Left renal cortex interstitium (tissue), 4 donors: ENCODE measurements around the gene AUTS2. TPM values are rescaled to one million over a fixed set of nuclear protein-coding genes. Genes with fewer than 3 reads are reported as not detected.
A peak's percentile ranks its signal among the peaks of the same experiment; 100 is the strongest.
"Not testable (repeated sequence)": the region's sequence is repeated elsewhere in the genome, so short reads cannot be mapped to it uniquely, and the experiment has no call there.

Source experiments
- DNase-seq, 4 donors: peaks; one replicate each; pipeline ENCODE4 v3.0.0-alpha.2; 2013; ENCODE audit warnings: low read depth in 4 of 4, low spot score in 2 of 4, missing footprints in 1 of 4
- polyA plus RNA-seq, 4 donors: library from polyadenylated mRNA; unstranded; fragments of 120-200 nt; gene quantifications; one replicate each; pipeline ENCODE4 v1.2.1, GENCODE V29; 2013; ENCODE audit not compliant: insufficient read length in 4 of 4

The AUTS2 gene
- polyA plus RNA-seq, 4 donors, result 56.5 to 144 (median 82.8) TPM

- DNase-seq, result no peak
Measured at GRCh38 chr7:70787286-70787685, 1189.0 kb downstream of the AUTS2 start.

- no peak for DNase-seq
Measured at GRCh38 chr7:70787771-70788170, 1189.5 kb downstream of the AUTS2 start.

DNA sequence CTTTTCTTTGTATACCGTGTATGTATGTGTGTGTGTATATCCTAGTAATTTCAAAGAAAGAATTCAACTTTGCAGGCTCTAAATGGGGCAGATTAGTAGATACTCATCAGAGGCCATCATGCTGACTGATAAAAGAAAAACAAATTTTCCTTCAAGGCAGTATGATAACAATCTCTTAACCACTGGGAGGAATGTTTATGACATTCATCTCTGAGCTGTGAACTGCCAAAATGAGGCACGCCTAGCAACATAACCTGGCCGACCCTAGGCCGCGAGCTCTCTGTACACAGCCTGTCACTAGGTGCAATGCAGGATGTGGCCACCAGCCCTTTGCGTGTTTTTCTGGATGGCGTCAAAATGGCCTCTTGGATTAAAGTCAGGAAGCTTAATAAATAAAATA is 1190.0 kb downstream of the AUTS2 start:
- no peak for DNase-seq

DNA sequence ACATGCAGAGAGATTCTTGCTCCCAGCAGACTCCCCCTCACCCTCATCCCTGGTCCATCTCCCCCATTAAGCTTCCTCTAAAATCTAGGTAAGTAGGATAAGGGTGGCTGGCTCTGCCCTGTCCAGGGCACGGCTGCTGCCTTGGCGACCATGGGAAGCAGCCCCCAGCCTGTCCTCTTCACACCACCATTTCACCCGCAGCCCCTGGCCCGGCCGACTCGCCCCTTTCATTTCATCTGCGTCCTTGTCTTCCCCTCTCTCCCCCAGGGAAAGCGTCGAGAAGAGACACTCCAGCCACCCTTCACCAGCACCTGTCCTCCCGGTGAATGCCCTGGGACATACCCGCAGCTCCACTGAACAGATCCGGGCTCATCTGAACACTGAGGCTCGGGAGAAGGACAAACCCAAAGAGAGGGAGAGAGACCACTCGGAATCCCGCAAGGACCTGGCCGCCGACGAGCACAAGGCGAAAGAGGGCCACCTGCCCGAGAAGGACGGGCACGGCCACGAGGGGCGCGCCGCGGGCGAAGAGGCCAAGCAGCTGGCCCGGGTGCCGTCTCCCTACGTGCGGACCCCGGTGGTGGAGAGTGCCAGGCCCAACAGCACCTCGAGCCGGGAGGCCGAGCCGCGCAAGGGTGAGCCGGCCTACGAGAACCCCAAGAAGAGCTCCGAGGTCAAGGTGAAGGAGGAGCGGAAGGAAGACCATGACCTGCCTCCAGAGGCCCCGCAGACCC is 1191.4 kb downstream of the AUTS2 start:
- no peak for DNase-seq

DNA sequence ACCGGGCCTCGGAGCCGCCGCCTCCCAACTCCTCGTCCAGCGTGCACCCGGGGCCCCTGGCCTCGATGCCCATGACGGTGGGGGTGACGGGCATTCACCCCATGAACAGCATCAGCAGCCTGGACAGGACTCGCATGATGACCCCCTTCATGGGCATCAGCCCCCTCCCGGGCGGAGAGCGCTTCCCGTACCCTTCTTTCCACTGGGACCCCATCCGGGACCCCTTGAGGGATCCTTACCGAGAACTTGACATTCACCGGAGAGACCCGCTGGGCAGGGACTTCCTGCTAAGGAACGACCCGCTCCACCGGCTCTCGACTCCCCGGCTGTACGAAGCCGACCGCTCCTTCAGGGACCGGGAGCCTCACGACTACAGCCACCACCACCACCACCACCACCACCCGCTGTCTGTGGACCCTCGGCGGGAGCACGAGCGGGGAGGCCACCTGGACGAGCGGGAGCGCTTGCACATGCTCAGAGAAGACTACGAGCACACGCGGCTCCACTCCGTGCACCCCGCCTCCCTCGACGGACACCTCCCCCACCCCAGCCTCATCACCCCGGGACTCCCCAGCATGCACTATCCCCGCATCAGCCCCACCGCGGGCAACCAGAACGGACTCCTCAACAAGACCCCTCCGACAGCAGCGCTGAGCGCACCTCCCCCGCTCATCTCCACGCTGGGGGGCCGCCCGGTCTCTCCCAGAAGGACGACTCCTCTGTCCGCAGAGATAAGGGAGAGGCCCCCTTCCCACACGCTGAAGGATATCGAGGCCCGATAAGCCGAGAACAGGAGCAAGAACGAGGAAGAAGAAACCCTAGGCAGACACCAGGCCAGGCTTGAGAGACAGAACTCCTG is 1192.2 kb downstream of the AUTS2 start:
- DNase-seq, result no peak

DNA sequence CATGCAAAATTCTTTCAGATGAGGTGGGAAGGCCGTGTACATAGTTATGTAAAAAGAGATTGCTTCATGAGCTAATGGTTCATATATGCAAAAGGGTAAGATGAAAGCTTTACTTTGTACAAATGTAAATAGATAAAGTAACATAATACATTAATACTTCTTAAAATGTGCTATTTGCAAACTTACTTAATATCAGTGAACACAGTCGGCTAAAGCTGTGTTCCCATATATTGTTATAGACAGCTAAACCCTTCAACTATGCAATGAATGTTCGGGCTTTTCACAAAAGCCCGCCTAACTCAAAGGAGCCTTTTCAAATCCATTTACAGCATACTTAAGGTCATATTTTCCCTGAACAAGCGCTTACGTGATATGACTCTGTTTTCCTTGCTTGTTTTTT is 1193.1 kb downstream of the AUTS2 start:
- no peak for DNase-seq

DNA sequence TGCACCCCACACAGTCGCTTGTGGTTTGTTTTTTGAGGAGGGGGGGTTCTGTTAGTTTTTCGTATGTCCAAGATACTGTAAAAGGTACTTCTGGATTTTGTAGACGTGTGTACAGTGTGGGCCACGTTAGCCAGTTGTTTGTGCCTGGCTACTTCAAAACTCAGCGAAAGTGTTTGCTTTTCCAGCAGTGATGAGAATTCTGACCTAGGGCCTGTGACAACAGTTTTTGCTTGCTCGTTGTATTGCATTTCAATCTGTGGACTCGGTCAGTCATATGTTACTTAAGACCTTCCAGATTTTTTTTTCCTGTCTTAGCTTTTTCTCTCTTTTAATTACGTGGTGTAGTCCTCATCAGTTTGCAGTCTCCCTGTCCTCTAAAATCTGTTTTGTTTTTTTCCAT is 1194.8 kb downstream of the AUTS2 start:
- DNase-seq, result no peak

GRCh38 chr7:70793821-70794220 is 1195.5 kb downstream of the AUTS2 start:
- no peak for DNase-seq

DNA sequence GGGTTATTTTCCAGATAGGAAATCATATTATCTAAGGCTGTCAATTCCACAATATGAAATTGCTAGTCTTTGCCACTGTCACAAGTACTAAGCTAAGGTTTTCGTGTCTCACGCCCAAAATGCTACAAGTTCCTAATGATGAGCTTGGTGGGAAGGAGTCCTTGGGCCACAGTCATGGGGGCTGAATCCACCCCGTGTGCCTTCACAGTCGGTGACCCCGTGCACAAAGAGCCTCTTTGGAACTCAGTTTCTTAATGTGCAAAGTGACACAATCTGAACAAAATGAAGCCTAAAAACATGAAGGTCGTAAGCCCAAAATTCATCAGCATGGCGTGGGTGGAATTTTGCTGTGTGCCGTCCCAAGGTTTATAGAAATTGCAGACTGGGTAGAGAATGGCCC is 1196.7 kb downstream of the AUTS2 start:
- no peak for DNase-seq

DNA sequence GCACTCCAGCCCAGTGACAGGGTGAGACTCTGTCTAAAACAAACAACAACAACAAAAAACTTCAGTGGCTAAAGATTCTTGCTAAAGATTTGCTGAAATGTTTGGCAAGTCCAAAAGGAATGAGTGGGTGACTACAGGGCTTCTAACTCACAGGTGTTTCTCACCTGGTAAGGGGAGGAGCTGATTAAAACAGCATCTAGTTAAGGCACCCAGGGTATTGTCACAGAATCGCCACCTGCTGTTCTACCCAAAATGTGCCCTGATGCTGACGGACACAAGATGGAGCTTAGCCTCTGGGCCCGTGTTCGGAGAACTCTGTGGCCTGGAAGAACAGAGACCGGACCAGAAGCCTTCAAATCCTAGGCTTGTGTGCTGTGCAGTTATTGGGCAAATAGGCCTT is 1197.7 kb downstream of the AUTS2 start:
- no peak for DNase-seq

GRCh38 chr7:70797109-70797514 is 1198.8 kb downstream of the AUTS2 start:
- no peak for DNase-seq

GRCh38 chr7:70799841-70800405 is 1201.6 kb downstream of the AUTS2 start:
- no peak for DNase-seq

GRCh38 chr7:70805360-70805759 is 1207.1 kb downstream of the AUTS2 start:
- no peak for DNase-seq

DNA sequence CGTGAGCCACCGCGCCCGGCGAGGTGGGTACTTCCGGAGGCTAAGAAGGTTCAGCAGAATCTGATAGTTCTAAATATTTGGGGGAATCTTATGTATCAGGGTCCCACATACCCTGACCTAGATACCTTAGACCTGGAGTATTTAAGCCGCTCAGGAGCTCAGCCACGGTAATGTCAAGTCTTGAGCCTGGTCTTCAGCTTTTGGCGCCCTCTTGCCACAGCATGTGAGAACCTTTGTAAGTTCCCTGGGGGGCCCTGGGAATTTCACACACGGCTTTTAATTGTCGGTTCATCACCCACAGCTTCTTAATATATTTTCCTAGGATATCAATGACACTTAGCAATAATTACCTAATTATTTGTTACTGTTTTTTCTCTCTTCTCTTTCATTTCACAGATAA is 1209.4 kb downstream of the AUTS2 start:
- DNase-seq, result no peak

DNA sequence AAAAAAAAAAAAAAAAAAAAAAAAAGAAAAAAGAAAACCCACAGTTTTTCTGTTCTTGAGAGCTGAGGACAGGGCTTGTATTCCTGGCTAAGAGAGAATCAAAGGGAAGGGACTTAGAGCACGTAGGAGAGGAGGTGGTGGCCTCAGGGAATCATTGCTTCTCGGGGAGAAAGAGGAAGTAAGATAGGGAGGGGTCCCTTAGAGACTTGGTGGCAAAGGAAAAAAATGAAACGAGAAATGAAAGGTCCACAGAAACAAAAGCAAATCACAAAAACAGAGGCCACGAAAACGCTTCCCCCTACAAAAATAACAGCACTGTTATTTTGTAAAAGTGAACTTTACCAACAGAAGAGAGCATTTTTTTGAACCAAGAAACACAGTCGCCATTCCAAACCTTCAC is 1210.6 kb downstream of the AUTS2 start:
- DNase-seq, result no peak

- DNase-seq, result no peak
Measured at GRCh38 chr7:70810558-70811139, 1212.4 kb downstream of the AUTS2 start.

DNA sequence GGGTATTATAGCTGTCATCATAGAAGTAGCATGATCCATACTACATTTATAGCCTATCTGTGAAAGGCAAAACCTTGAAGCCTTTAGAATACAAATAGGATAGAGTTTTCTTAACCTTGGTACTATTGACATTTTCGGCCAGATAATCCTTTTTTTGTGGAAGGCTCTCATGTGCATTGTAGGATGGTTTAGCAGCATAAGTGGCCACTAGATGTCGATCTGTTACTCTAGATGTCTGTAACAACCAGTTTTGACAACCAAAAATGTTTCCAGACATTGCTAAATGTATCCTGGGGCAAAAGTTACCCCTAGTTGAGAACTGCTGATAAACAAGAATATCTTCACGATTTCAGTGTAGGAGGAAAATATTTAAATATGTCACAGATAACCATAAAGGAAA is 1214.2 kb downstream of the AUTS2 start:
- no peak for DNase-seq

- DNase-seq, result not testable (repeated sequence)
Measured at GRCh38 chr7:70822490-70822889, 1224.2 kb downstream of the AUTS2 start.

- peak; percentile 32 to 53 (median 45) for DNase-seq
Measured at GRCh38 chr7:70829221-70830059, 1231.2 kb downstream of the AUTS2 start.

GRCh38 chr7:70830060-70830395 is 1231.8 kb downstream of the AUTS2 start:
- DNase-seq, result no peak

DNA sequence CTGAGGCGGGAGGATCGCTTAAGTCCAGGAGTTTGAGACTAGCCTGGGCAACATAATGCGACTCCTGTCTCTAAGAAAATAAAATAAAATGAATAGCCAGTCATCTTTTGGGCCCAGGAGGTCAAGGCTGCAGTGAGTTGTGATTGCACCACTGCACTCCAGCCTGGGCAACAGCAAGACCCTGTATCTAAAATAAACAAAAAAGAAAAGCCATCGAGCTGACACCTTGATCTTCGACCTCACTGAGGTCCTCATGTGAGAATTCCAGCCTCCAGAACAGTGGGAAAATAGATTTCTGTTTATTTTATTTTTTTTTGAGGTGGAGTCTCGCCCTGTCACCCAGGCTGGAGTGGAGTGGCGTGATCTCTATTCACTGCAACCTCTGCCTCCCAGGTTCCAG is 1232.2 kb downstream of the AUTS2 start:
- no peak for DNase-seq
